ENCODE data around the gene DPYD.

Gene DPYD

GRCh38 chr1:97906567-97907241, 14.1 kb downstream of the DPYD start:
- no peak for DNase-seq

GRCh38 chr1:97905141-97905940, 15.5 kb downstream of the DPYD start:
- no peak for DNase-seq

GRCh38 chr1:97904534-97904933, 16.3 kb downstream of the DPYD start:
- no peak for DNase-seq

GRCh38 chr1:97903626-97904025, 17.2 kb downstream of the DPYD start:
- DNase-seq: no peak

GRCh38 chr1:97902067-97902466, 18.8 kb downstream of the DPYD start:
- DNase-seq: no peak

GRCh38 chr1:97901017-97901658, 19.7 kb downstream of the DPYD start:
- DNase-seq: no peak

- no peak for DNase-seq
These were observed 21.9 kb downstream of the DPYD start for GRCh38 chr1:97898948-97899347.

- DNase-seq: no peak
These were observed 25.6 kb downstream of the DPYD start for GRCh38 chr1:97895278-97895677.

GRCh38 chr1:97893844-97894243, 27.0 kb downstream of the DPYD start:
- DNase-seq: no peak

GRCh38 chr1:97886199-97886598, 34.6 kb downstream of the DPYD start:
- no peak for DNase-seq

- no peak for DNase-seq
These were observed 37.0 kb downstream of the DPYD start for GRCh38 chr1:97883823-97884222.

- no peak for DNase-seq
These were observed 43.5 kb downstream of the DPYD start for GRCh38 chr1:97877307-97877706.

GRCh38 chr1:97875996-97876395, 44.8 kb downstream of the DPYD start:
- no peak for DNase-seq

- no peak for DNase-seq
These were observed 50.2 kb downstream of the DPYD start for GRCh38 chr1:97870589-97870988.

- no peak for DNase-seq
These were observed 51.4 kb downstream of the DPYD start for GRCh38 chr1:97869441-97869840.

- no peak for DNase-seq
These were observed 53.7 kb downstream of the DPYD start for GRCh38 chr1:97867127-97867526.

- no peak for DNase-seq
These were observed 56.2 kb downstream of the DPYD start for GRCh38 chr1:97864615-97865014.

- no peak for DNase-seq
These were observed 67.6 kb downstream of the DPYD start for GRCh38 chr1:97853221-97853620.

GRCh38 chr1:97849345-97850340, 71.2 kb downstream of the DPYD start:
- DNase-seq: no peak

GRCh38 chr1:97845805-97846204, 75.0 kb downstream of the DPYD start:
- DNase-seq: no peak

- no peak for DNase-seq
These were observed 76.2 kb downstream of the DPYD start for GRCh38 chr1:97844552-97845089.

GRCh38 chr1:97841338-97841737, 79.5 kb downstream of the DPYD start:
- DNase-seq: no peak

Measured in activated gamma-delta T cell (primary cell).